ENCODE results near the gene KCNQ1.

DNA sequence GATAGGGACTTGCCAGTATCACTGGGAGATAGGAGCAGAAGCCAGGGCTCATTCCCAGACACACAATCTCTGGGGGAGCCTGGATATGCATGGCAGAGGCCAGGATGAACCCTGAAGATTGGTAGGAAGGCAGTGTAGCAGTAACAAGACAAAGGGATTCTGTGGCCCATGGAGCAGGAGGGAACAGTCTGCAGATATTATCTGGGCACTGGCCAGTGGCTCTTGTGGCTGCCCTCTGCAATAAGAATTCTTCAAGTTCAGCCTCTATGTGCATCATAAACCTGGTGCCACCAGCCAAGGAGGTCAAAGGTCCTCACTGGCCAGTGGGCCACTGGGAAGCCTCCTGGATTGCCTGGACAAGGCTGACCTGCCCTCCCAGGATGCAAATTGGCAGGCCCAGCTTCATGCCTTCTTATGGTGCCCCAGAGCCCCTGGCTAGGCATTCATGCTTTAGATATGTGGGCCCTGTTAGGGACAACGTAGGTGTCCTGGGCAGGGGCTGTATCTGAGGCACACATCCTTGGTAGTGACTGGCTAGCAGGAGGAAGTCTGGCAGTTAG is 225.8 kb downstream of the KCNQ1 start:
- TF ChIP-seq, protein P1, sequence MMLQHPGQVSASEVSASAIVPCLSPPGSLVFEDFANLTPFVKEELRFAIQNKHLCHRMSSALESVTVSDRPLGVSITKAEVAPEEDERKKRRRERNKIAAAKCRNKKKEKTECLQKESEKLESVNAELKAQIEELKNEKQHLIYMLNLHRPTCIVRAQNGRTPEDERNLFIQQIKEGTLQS (IDR thresholded peaks at IDR 0.05) = no peak
- TF ChIP-seq, protein P2, sequence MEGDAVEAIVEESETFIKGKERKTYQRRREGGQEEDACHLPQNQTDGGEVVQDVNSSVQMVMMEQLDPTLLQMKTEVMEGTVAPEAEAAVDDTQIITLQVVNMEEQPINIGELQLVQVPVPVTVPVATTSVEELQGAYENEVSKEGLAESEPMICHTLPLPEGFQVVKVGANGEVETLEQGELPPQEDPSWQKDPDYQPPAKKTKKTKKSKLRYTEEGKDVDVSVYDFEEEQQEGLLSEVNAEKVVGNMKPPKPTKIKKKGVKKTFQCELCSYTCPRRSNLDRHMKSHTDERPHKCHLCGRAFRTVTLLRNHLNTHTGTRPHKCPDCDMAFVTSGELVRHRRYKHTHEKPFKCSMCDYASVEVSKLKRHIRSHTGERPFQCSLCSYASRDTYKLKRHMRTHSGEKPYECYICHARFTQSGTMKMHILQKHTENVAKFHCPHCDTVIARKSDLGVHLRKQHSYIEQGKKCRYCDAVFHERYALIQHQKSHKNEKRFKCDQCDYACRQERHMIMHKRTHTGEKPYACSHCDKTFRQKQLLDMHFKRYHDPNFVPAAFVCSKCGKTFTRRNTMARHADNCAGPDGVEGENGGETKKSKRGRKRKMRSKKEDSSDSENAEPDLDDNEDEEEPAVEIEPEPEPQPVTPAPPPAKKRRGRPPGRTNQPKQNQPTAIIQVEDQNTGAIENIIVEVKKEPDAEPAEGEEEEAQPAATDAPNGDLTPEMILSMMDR (IDR thresholded peaks at IDR 0.05 in 2 of 3, conservative IDR thresholded peaks at IDR 0.05 in 1 of 3; ENCODE audit: borderline replicate concordance in 1 of 3, insufficient read depth in 1 of 3, low read depth in 2 of 3, low read length in 2 of 3) = no peak
- TF ChIP-seq POLR2A (IDR thresholded peaks at IDR 0.05; ENCODE audit: borderline replicate concordance, extremely low read depth, insufficient read depth, insufficient read length) = no peak
- no peak for TF ChIP-seq EZH2 (IDR thresholded peaks at IDR 0.05)
- no peak for TF ChIP-seq ZFX (IDR thresholded peaks at IDR 0.05)
- no peak for TF ChIP-seq ZNF274 (IDR thresholded peaks at IDR 0.05; ENCODE audit: low read depth, low read length)
- no peak for TF ChIP-seq EZH2phosphoT487 (IDR thresholded peaks at IDR 0.05; ENCODE audit: borderline replicate concordance)
- TF ChIP-seq MAX (IDR thresholded peaks at IDR 0.05) = no peak
